ENCODE measurements around the gene FOSL1.

FOSL1 gene

DNA sequence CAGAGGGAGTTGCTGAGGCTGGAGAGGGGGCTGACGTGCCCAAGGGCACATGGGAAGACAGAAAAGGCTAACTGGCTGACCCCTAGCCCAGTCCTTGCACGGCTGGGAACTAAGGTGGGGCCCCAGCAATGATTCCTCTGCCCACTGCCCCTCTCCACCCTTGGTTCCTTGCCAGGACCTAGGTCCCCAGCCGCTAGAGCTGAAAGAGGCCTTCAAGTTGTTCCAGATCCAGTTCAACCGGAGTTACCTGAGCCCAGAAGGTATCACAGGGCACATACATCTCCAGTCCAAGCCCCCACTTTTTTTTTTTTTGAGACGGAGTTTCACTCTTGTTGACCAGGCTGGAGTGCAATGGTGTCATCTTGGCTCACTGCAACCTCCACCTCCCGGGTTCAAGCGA lies 20.2 kb downstream of the FOSL1 start:
- TF ChIP-seq, protein P1, sequence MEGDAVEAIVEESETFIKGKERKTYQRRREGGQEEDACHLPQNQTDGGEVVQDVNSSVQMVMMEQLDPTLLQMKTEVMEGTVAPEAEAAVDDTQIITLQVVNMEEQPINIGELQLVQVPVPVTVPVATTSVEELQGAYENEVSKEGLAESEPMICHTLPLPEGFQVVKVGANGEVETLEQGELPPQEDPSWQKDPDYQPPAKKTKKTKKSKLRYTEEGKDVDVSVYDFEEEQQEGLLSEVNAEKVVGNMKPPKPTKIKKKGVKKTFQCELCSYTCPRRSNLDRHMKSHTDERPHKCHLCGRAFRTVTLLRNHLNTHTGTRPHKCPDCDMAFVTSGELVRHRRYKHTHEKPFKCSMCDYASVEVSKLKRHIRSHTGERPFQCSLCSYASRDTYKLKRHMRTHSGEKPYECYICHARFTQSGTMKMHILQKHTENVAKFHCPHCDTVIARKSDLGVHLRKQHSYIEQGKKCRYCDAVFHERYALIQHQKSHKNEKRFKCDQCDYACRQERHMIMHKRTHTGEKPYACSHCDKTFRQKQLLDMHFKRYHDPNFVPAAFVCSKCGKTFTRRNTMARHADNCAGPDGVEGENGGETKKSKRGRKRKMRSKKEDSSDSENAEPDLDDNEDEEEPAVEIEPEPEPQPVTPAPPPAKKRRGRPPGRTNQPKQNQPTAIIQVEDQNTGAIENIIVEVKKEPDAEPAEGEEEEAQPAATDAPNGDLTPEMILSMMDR (IDR thresholded peaks at IDR 0.05) = no peak
- no peak overlapping the region for H3K4me3 ChIP-seq (ENCODE audit: low read depth, low read length)

GRCh38 chr11:65879617-65880016 lies 20.6 kb downstream of the FOSL1 start, which contains the start of gene CTSW:
Gene CTSW (plus strand): TSS chr11:65879837. CDS start chr11:65879855, 18 bp downstream.
- Histone ChIP-seq H2AFZ (no peak within 1 kb of the TSS), H3K27me3 (ENCODE audit: control insufficient read depth, insufficient read depth, low read length) (no peaks in the 10 kb centered on the region), H3K9ac (no peak within 1 kb of the TSS), H3K79me2 (no peaks in the 10 kb centered on the region), H3K4me1 (no peaks in the 10 kb centered on the region), H3K36me3 (ENCODE audit: control insufficient read depth, insufficient read depth, low read length) (no peaks in the 10 kb centered on the region), H3K4me3 (ENCODE audit: low read depth, low read length) (no peak within 1 kb of the TSS), H3K4me2 (ENCODE audit: low read length) (no peak within 1 kb of the TSS), H3K27ac (no peak within 1 kb of the TSS), H3K9me3 (ENCODE audit: control insufficient read depth, low read length) (no peaks in the 10 kb centered on the region)
- TF ChIP-seq, protein P1 (IDR thresholded peaks at IDR 0.05) = no peak

More for the DNA sequence above, 20.2 kb downstream of the FOSL1 start:
- Histone ChIP-seq H3K4me1 (no peaks in the 10 kb centered on the region), H3K9ac (no peak overlapping the region), H3K4me2 (ENCODE audit: low read length) (no peak overlapping the region), H3K36me3 (ENCODE audit: control insufficient read depth, insufficient read depth, low read length) (no peaks in the 10 kb centered on the region), H3K27ac (no peak overlapping the region), H3K79me2 (no peaks in the 10 kb centered on the region), H3K9me3 (ENCODE audit: control insufficient read depth, low read length) (no peaks in the 10 kb centered on the region), H3K27me3 (ENCODE audit: control insufficient read depth, insufficient read depth, low read length) (no peaks in the 10 kb centered on the region), H2AFZ (no peak overlapping the region)

DNA sequence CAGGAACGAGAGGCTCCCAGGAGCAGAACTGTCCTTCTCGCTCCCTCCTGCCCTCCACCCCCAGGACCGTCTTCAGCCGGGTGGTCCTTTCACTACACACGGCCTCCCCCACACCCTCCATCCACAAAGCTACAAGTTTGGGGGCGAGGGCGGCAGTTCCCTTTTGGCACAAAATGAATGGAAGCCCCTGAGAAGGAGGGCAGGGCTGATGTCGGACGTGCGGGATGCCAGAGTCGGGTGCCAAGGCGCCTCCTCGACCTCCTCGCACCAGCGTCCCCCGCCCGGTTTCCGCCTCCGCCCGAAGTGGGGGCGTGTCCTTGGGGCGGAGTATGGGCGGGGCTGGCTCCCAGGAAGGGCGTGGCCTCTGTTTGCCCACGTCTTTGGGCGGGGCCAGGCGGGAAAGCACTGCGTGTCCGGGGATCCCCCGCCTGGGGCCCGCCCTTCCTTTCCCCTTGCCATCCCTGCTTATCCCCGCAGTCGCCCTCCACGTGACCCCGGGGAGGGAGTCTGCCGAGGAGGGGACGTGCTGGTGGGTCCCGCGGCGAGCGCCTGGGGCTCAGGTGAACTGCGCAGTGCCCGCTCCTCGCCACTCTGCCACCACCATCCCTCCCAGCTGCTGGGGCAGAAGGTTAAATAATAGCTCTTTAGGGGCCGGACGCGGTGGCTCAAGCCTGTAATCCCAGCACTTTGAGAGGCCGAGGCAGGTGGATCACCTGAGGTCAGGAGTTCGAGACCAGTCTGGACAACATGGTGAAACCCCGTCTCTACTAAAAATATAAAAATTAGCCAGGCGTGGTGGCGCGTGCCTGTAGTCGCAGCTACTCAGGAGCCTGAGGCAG lies 26.7 kb downstream of the FOSL1 start:
- Histone ChIP-seq H3K79me2 (no peaks in the 10 kb centered on the region), H3K4me1 (no peaks in the 10 kb centered on the region), H2AFZ (peak overlapping the region; percentile 92), H3K9me3 (ENCODE audit: control insufficient read depth, low read length) (no peaks in the 10 kb centered on the region), H3K27ac (peak overlapping the region; percentile 76), H3K27me3 (ENCODE audit: control insufficient read depth, insufficient read depth, low read length) (no peaks in the 10 kb centered on the region), H3K4me3 (ENCODE audit: low read depth, low read length) (peak overlapping the region; percentile 60), H3K9ac (no peak overlapping the region), H3K4me2 (ENCODE audit: low read length) (peak overlapping the region; percentile 86), H3K36me3 (ENCODE audit: control insufficient read depth, insufficient read depth, low read length) (no peaks in the 10 kb centered on the region)
- TF ChIP-seq, protein P1 (IDR thresholded peaks at IDR 0.05) = no peak

DNA sequence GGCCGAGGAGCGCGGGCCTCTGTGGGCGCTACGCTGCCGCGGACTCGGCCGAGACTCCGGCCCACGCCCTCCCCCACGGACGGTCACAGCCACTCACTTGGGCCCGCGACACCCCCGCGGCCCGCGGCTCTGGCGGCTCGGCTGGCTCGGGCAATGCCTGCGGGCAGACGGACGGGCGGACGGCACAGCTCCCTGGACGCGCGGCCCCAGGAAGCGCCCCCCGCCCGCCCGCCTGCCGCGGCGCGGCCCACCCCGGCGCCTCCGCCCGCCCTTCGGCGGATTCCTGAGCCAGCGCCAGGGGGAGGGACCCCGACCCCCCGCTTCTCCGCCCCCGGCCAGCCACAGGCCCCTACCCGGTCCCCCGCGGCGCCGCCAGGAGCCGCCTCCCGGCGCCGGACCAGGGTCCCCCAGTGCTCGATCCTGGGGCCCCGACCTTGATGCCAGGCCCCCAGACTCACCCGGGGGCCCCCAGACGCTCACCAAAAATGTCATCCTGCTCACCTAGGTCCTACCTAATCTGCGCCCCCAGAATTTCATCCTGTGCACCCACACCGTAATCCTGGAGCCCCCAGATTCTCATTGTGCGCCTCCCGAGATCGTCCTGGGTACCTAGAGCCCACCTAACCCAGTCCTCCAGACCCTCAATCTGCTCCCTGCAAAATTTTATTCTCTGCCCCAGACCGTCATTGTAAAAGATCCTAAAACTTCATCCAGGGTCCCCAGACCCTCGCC lies 27.4 kb downstream of the FOSL1 start, which contains the start of gene EFEMP2:
Gene EFEMP2 (minus strand): TSS at position 215 of the 732 bp plus-strand sequence. CDS start 446 bp downstream, outside the sequence.
- TF ChIP-seq, protein P1 (IDR thresholded peaks at IDR 0.05) = no peak
- Histone ChIP-seq H3K9ac (no peak within 1 kb of the TSS), H3K4me3 (ENCODE audit: low read depth, low read length) (peak within 1 kb of the TSS; percentile 60)

More for the DNA sequence above, 27.4 kb downstream of the FOSL1 start, which contains the start of gene EFEMP2:
- H3K4me1 ChIP-seq = no peaks in the 10 kb centered on the region
- H3K79me2 ChIP-seq = no peaks in the 10 kb centered on the region
- H3K27me3 ChIP-seq (ENCODE audit: control insufficient read depth, insufficient read depth, low read length) = no peaks in the 10 kb centered on the region
- H3K27ac ChIP-seq = peak within 1 kb of the TSS; percentile 76
- no peaks in the 10 kb centered on the region for H3K36me3 ChIP-seq (ENCODE audit: control insufficient read depth, insufficient read depth, low read length)
- peak within 1 kb of the TSS; percentile 86 for H3K4me2 ChIP-seq (ENCODE audit: low read length)
- no peaks in the 10 kb centered on the region for H3K9me3 ChIP-seq (ENCODE audit: control insufficient read depth, low read length)
- peak within 1 kb of the TSS; percentile 92 for H2AFZ ChIP-seq
